GM12891 (cell line): ENCODE measurements around the gene RBSN.

Experiments used
- PAX5 ChIP-seq: IDR thresholded peaks from 2 replicates; pipeline ENCODE4 v1.6.1; 2011; ENCODE audit warnings: low read length, moderate library complexity, mild to moderate bottlenecking; ENCODE audit not compliant: insufficient read depth, severe bottlenecking
- POLR2A ChIP-seq: IDR thresholded peaks from 2 replicates; pipeline ENCODE4 v1.6.1; 2011; ENCODE audit warnings: low read depth, low read length, control low read depth
- POLR2AphosphoS5 ChIP-seq: IDR thresholded peaks from 2 replicates; pipeline ENCODE4 v1.6.1; 2011; ENCODE audit warnings: low read depth, low read length, control low read depth
- TAF1 ChIP-seq: IDR thresholded peaks from 2 replicates; pipeline ENCODE4 v1.6.1; 2011; ENCODE audit warnings: low read depth, low read length, control low read depth

DNA sequence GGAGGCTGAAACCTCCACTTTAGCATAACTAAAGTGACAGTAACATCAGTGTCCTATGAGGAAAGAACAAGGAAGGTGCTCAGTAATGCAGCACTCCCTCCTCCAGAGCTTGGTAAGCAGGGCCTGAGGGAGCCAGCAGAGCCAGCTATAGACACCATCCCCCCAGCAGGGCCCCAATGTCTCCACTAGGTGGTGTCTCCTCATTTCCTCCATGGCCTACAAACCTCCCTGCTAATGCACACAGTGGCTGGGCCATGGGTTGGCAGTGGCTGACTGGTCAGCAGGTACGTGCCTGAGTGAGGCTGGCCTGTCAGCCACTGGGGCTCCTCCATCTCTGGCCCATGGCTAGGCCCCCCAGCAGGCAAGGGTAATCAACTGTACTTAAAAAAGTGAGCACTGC is 47.4 kb downstream of the RBSN start:
- TF ChIP-seq TAF1 = no peak
- TF ChIP-seq POLR2A = no peak
- no peak for TF ChIP-seq POLR2AphosphoS5
- no peak for TF ChIP-seq PAX5
